HCT116 (cell line): ENCODE results near the gene GPR107. TPM values are rescaled to one million over a fixed set of nuclear protein-coding genes. Genes with fewer than 3 reads are reported as not detected.
A peak's percentile ranks its signal among the peaks of the same experiment; 100 is the strongest.

Source experiments
- ATAC-seq: fragments of 200-7000 bp; cut with Tn5 transposase; 2 replicates; pipeline ENCODE4 v1.9.1; 2020; ENCODE audit warnings: mild to moderate bottlenecking, moderate library complexity
- BruUV-seq: library from RNA; stranded (reverse); fragments of 400-500 nt; replicated peaks from 2 replicates; lab custom pipeline; 2021; lab: Mats Ljungman, UMichigan
- CTCF ChIA-PET: fragments of 300-600 bp; sonication (Branson Sonifier 250); formaldehyde crosslinking; loops from one replicate; lab custom pipeline; 2021; ENCODE audit warnings: antibody characterized with exemption; lab: Charles Lee
- POLR2A ChIA-PET: fragments of 300-600, 350-600 bp; sonication (Branson Sonifier 250); formaldehyde crosslinking; loops from one replicate; lab custom pipeline; 2021; ENCODE audit warnings: antibody characterized with exemption; lab: Charles Lee
- RAD21 ChIA-PET, 2 experiments: fragments of 300-600 bp; sonication (Branson Sonifier 250); formaldehyde crosslinking; loops; one replicate each; lab custom pipeline; 2023; ENCODE audit warnings: low total read pairs in 2 of 2; ENCODE audit not compliant: uncharacterized antibody in 2 of 2, unreplicated experiment in 2 of 2, low non-redundant PET in 1 of 2; lab: Charles Lee
- DNase-seq: peaks from one replicate; pipeline ENCODE4 v3.0.0-alpha.2; 2010; ENCODE audit warnings: low read depth, low spot score
- H2AFZ ChIP-seq: fragments of 200-600 bp; shearing (Covaris generic), sonication (generic); 2 replicates; pipeline ENCODE4 v1.6.1; 2017; ENCODE audit warnings: low read depth, mixed run types, mixed read lengths, antibody characterized with exemption, low read length; ENCODE audit not compliant: poor library complexity, severe bottlenecking
- H3K27ac ChIP-seq: 2 replicates; pipeline ENCODE4 v1.5.1; 2012; ENCODE audit warnings: low read depth, low read length
- H3K27me3 ChIP-seq: fragments of 200-600 bp; sonication (generic); 2 replicates; pipeline ENCODE4 v1.6.1; 2016; ENCODE audit warnings: mixed run types, low read length, mixed read lengths; ENCODE audit not compliant: insufficient read depth
- H3K36me3 ChIP-seq, 2 experiments: fragments of 200-500 bp in 1 of 2; fragments of 200-600 bp in 1 of 2; sonication (Bioruptor generic) in 1 of 2; sonication (generic) in 1 of 2; 2 replicates each; pipeline versions ENCODE4 v1.5.1 to v1.6.1; 2014 to 2016; ENCODE audit warnings: low read length in 2 of 2, inconsistent platforms in 1 of 2, mixed read lengths in 1 of 2, mixed run types in 1 of 2; ENCODE audit not compliant: insufficient read depth in 2 of 2, control insufficient read depth in 1 of 2
- H3K4me1 ChIP-seq, 2 experiments: fragments of 200-600 bp in 1 of 2; sonication (generic) in 1 of 2; 2 replicates each; pipeline versions ENCODE4 v1.5.1 to v1.6.1; 2012 to 2017; ENCODE audit warnings: low read length in 2 of 2, inconsistent platforms in 1 of 2, mild to moderate bottlenecking in 1 of 2, mixed read lengths in 1 of 2, mixed run types in 1 of 2, moderate library complexity in 1 of 2; ENCODE audit not compliant: insufficient read depth in 2 of 2, control insufficient read depth in 1 of 2
- H3K4me2 ChIP-seq: fragments of 200-600 bp; sonication (generic); 2 replicates; pipeline ENCODE4 v1.6.1; 2017; ENCODE audit warnings: mixed run types, low read length, mixed read lengths
- H3K4me3 ChIP-seq, 2 experiments: fragments of 200-600 bp in 1 of 2; sonication (generic) in 1 of 2; replicated peaks in 1 of 2; 2 replicates each; pipeline ENCODE4 v1.5.1; 2011 to 2016; ENCODE audit warnings: low read length in 2 of 2, control low read depth in 1 of 2, low read depth in 1 of 2, mild to moderate bottlenecking in 1 of 2, mixed read lengths in 1 of 2, mixed run types in 1 of 2
- H3K79me2 ChIP-seq: fragments of 200-600 bp; sonication (generic); 2 replicates; pipeline ENCODE4 v1.6.1; 2017; ENCODE audit warnings: mild to moderate bottlenecking, mixed run types, low read length, moderate library complexity, mixed read lengths; ENCODE audit not compliant: insufficient read depth
- H3K9ac ChIP-seq: fragments of 200-600 bp; sonication (generic); 2 replicates; pipeline ENCODE4 v1.6.1; 2016; ENCODE audit warnings: low read length, mixed read lengths
- H3K9me2 ChIP-seq: fragments of 200-600 bp; sonication (generic), shearing (Covaris generic); 2 replicates; pipeline ENCODE4 v1.6.1; 2017; ENCODE audit warnings: mixed run types, mild to moderate bottlenecking, moderate library complexity; ENCODE audit not compliant: insufficient read depth
- H3K9me3 ChIP-seq, 2 experiments: fragments of 200-500 bp in 1 of 2; fragments of 200-600 bp in 1 of 2; sonication (Bioruptor generic) in 1 of 2; sonication (generic) in 1 of 2; 2 replicates each; pipeline ENCODE4 v1.6.1; 2014 to 2017; ENCODE audit warnings: low read length in 2 of 2, mixed read lengths in 2 of 2, inconsistent platforms in 1 of 2, low read depth in 1 of 2, mild to moderate bottlenecking in 1 of 2, mixed run types in 1 of 2, moderate library complexity in 1 of 2; ENCODE audit not compliant: control insufficient read depth in 1 of 2, insufficient read depth in 1 of 2
- H4K20me1 ChIP-seq: fragments of 200-600 bp; sonication (generic), shearing (Covaris generic); 2 replicates; pipeline ENCODE4 v1.6.1; 2017; ENCODE audit warnings: mixed run types, mild to moderate bottlenecking, moderate library complexity; ENCODE audit not compliant: insufficient read depth
- ATF3 ChIP-seq: IDR thresholded peaks from 2 replicates; pipeline ENCODE4 v1.6.1; 2012
- CBX3 ChIP-seq: IDR thresholded peaks from 2 replicates; pipeline ENCODE4 v1.6.1; 2012; ENCODE audit warnings: low read depth
- CEBPB ChIP-seq: IDR thresholded peaks from 2 replicates; pipeline ENCODE4 v1.6.1; 2012; ENCODE audit warnings: low read depth
- CTCF ChIP-seq, 3 experiments: fragments of 200-600 bp in 1 of 3; sonication (generic) in 1 of 3; IDR thresholded peaks in 2 of 3; conservative IDR thresholded peaks in 1 of 3; 2 replicates each; pipeline ENCODE4 v1.5.1; 2012 to 2017; ENCODE audit warnings: low read depth in 2 of 3, low read length in 2 of 3, antibody characterized with exemption in 1 of 3, borderline replicate concordance in 1 of 3, control low read depth in 1 of 3, mild to moderate bottlenecking in 1 of 3, mixed read lengths in 1 of 3, mixed run types in 1 of 3, moderate library complexity in 1 of 3; ENCODE audit not compliant: insufficient read depth in 1 of 3
- FOSL1 ChIP-seq: IDR thresholded peaks from 2 replicates; pipeline ENCODE4 v1.6.1; 2012; ENCODE audit warnings: low read depth
- MAX ChIP-seq: IDR thresholded peaks from 2 replicates; pipeline ENCODE4 v1.6.1; 2012
- POLR2A ChIP-seq: IDR thresholded peaks from 2 replicates; pipeline ENCODE4 v1.7.0; 2011; ENCODE audit warnings: borderline replicate concordance; ENCODE audit not compliant: insufficient read depth, insufficient read length; ENCODE audit errors: extremely low read depth
- SIN3A ChIP-seq: IDR thresholded peaks from 2 replicates; pipeline ENCODE4 v1.6.1; 2012; ENCODE audit warnings: low read depth
- TCF7L2 ChIP-seq: IDR thresholded peaks from 2 replicates; pipeline ENCODE4 v1.7.0; 2011; ENCODE audit warnings: borderline replicate concordance, inconsistent platforms; ENCODE audit not compliant: insufficient read depth, insufficient read length; ENCODE audit errors: extremely low read depth
- intact Hi-C: fragments of 100-400 bp; cut with micrococcal nuclease; formaldehyde crosslinking; loops from 2 replicates; pipeline ENCODE4 v1.10.0; 2022
- total RNA-seq: library from RNA; stranded (reverse); gene quantifications from one replicate; pipeline ENCODE4 v1.2.1, GENCODE V29; 2021; ENCODE audit not compliant: unreplicated experiment

GPR107 gene
- total RNA-seq, 1 experiment from 2014 or later = 32.5 TPM

GRCh38 chr9:130173666-130173983 lies 119.9 kb downstream of the GPR107 start (continued):
- TF ChIP-seq MAX (no peak), FOSL1 (no peak), CBX3 (no peak), ATF3 (no peak), CEBPB (no peak)

- peak overlapping the region; percentile 98 for H3K4me2 ChIP-seq
- no peaks in the 10 kb centered on the region for H4K20me1 ChIP-seq
- H3K27me3 ChIP-seq = no peaks in the 10 kb centered on the region
- BruUV-seq = no TSS peak
- H3K4me3 ChIP-seq = peak overlapping the region in 1 of 2 experiments; percentile 83; a peak in 3 of 4 replicates
- ATAC-seq = no peak
- peak overlapping the region; percentile 63; the same call in 1 of the 2 replicates for H3K27ac ChIP-seq
- H3K9me3 ChIP-seq = no peaks in the 10 kb centered on the region
- DNase-seq = no peak
- H3K79me2 ChIP-seq = peaks cover 61% of the 10 kb centered on the region
- no peaks in the 10 kb centered on the region for H3K9me2 ChIP-seq
- no peak overlapping the region for H2AFZ ChIP-seq
- intact Hi-C loops = no loop called here
- POLR2A ChIA-PET = no interaction called here
- H3K36me3 ChIP-seq = peaks cover 0 to 4% of the 10 kb centered on the region in 2 experiments; a peak in 1 of 4 replicates
- TF ChIP-seq POLR2A (no peak), SIN3A (no peak), TCF7L2 (no peak), CTCF (IDR thresholded peaks at IDR 0.05 in 2 of 3, conservative IDR thresholded peaks at IDR 0.05 in 1 of 3; ENCODE audit: borderline replicate concordance in 1 of 3, insufficient read depth in 1 of 3, low read depth in 2 of 3, low read length in 2 of 3) (0 out of 6 replicates have a peak, but pooled peaks of 1 of the 3 experiments have one; percentile 9)
- CTCF ChIA-PET = interaction anchor here (0.8 kb wide), 1 partner anchor 62 kb away, joined by 3 read pairs; no protein-coding TSS in a partner anchor
- H3K9ac ChIP-seq = peak overlapping the region; percentile 78; the same call in 1 of the 2 replicates
- H3K4me1 ChIP-seq = peaks cover 8 to 25% of the 10 kb centered on the region in 2 experiments
- RAD21 ChIA-PET = no interaction called here
Measured at GRCh38 chr9:130174025-130174424, 120.3 kb downstream of the GPR107 start.
